ENCODE measurements around the gene PAK5.

DNA sequence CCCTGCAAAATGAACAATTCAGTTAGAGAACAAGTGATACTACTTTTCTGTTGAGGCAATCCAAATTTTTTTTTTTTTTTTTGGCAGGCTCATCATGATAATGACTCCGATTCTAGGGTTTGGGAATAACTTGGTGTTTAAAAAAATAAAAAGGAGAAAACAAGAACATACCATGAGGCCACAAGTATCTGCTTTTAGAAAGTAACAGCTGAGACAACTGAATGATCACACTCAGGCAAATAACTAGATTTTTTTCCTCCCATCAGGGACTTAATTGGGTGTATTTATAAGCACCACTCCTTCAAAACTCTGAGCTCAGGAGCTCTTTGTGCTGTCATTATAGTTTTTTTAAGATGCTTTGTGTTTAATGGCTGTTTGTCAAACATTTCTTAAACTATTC lies 29.6 kb downstream of the PAK5 start:
- TF ChIP-seq POLR2A (IDR thresholded peaks at IDR 0.05): no peak
- TF ChIP-seq POLR2AphosphoS5 (IDR thresholded peaks at IDR 0.05): no peak
- no peak for TF ChIP-seq CTCF (IDR thresholded peaks at IDR 0.05 in 8 of 11, conservative IDR thresholded peaks at IDR 0.05 in 3 of 11)

Measured in spleen (tissue), 7 donors.